GM19324 (cell line): ENCODE measurements around the gene POLR2E.
"Not testable (repeated sequence)": the region's sequence is repeated elsewhere in the genome, so short reads cannot be mapped to it uniquely, and the experiment has no call there.

ENCODE experiments used
- ATAC-seq: cut with Tn5 transposase; IDR thresholded peaks from one replicate; pipeline ENCODE4 v1.9.1; 2021; ENCODE audit warnings: mild to moderate bottlenecking, moderate library complexity; ENCODE audit not compliant: unreplicated experiment, low FRiP score

Gene POLR2E

DNA sequence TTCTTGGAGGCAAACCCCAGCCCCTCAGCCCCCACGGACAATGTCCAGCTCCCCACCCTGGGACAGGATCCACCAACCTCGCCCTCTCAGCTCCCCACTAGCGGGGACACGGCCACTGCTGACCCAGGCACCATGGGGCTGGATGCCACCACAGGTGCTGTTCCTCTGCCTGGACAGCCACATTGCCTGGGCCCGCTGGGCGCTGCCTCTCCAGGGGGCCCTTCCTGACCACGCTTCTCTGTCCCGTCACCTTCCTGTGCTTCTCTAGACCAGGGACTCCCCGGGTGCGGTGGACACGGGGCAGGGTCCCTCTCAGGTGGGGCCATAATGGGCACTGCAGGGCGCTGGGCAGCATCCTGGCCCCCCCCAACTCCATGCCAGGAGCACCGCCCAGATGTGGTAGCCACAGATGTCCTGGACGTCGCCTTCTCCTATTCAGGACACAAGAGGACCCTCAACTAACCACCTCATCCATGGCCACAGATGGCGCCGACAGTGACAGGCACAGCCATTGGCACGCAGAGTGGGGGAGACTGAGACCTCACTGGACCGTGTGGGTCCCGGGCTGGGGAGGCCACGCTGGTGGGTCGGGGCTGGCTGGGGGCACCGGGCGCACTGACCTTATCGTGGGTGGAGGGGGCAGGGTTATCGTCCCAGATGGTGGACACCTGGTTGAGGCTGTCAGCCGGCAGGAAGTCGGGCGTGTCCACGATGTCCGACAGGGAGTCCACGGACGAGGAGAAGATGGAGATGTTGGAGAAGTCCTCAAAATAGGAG lies 32.0 kb upstream of the POLR2E start:
- no peak for ATAC-seq

- ATAC-seq = no peak
These were observed 30.7 kb upstream of the POLR2E start for GRCh38 chr19:1125601-1126467.

DNA sequence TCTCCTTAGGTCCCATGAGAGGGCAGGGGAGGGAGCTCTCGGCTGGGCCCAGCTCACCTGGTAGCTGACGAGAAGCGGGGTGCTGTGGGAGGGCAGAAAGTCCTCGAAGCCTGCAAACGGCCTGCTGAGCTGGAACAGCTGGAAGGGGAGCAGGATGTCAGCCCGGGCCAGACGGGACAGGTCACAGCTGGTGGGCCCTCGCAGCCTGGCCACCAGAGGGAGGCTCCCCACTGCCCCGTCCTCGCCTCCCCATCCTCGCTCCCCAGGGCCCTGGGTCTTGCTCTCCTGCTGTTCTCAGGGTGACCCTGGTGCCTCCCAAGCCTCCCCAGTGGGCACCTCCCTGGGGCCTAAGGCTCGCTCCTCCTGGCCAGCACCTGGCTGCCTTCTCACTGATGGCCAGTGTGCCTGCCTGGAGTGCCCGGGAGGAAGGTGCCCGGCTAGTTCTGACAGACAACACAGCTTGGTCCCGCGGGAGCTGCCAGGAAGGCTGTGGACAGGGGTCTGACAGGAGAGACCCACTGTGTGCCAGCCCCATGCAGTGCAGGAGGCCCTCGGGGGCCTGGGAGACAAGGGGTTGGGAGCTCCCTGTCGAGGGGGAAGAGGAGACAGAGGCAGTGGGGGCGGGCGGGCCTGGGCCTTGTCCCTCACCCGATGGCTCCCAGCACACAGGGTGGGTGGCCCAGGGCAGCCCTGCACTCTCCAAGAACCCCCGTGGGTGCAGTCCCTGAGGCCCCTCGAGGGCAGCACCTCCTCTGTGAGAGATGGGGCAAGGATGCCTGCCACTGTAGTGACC lies 28.9 kb upstream of the POLR2E start:
- ATAC-seq = no peak

- no peak for ATAC-seq
These were observed 28.2 kb upstream of the POLR2E start for GRCh38 chr19:1123381-1123780.

DNA sequence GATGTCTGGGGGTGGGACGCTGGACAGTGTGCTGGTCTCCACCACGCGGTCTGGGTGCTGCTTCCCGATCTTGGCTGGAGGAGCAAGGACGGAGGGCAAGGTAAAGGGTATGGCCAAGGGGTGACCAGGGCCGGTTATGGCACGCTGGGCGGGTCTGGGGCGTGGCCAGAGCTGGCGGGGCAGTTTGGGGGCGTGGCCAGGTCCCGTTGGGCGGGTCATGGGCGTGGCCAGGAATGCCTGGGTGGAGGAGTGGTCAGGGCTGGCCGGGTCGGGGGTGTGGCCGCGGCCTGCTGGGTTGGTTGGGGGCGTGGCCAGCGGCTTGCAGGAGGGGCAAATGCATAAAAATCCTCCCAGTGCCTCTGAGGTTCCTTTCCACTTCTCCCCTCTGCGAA lies 27.8 kb upstream of the POLR2E start:
- ATAC-seq = no peak

- no peak for ATAC-seq
These were observed 27.1 kb upstream of the POLR2E start for GRCh38 chr19:1122021-1122971.

DNA sequence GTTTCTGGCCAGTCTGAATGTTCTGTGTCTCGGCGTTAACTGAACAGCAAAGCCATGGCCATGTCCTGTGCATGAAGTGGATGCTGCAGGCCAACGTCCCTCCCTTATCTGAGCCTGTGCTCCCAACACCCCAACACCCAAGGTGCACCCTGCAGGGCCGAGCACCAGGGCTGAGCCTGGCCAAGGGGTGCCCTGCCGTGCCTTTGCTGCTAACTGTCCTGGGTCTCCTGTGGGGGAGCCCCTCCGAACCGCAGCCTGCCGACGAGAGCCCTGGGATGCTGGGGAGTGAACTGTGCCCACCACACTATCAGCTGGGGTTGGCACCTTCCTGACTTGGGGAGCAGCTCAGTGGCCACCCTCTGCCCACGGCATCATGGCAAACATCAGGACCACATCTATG lies 26.2 kb upstream of the POLR2E start:
- no peak for ATAC-seq

DNA sequence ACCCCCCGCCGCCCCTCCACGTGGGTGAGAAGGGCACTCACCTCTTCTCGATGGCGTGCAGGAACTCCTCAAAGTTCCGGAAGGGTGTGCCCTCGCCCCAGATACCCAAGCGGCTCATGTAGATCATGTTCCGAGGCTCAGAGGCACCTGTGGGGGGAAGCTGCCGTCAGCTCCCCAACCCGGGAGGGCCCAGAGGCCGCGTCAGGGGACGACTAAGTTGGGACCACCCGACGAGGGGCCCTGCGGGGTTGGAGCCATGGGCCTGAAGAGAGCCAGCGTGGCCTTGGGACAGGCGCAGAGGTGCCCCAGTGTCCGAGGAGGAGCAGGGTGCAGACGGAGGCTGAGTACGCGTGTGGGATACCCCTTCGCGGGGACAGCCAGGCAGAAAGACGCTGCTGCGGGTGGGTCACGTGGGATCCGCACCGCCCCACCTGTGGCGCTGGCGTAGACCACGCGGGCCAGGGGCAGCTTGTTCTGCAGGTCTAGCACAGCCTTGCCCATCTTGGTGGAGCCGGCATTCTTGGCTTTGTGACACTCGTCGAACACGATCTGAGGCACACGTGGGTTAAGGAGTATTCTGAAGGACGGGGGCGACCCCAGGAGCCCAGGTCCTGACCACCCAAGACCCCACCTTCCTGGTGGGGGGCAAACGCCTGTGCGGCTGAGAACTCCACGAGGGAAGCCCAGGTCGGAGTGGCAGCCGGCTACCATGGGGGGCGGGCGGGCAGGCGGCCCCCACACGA lies 24.5 kb upstream of the POLR2E start:
- no peak for ATAC-seq

- no peak for ATAC-seq
These were observed 23.8 kb upstream of the POLR2E start for GRCh38 chr19:1118999-1119398.

DNA sequence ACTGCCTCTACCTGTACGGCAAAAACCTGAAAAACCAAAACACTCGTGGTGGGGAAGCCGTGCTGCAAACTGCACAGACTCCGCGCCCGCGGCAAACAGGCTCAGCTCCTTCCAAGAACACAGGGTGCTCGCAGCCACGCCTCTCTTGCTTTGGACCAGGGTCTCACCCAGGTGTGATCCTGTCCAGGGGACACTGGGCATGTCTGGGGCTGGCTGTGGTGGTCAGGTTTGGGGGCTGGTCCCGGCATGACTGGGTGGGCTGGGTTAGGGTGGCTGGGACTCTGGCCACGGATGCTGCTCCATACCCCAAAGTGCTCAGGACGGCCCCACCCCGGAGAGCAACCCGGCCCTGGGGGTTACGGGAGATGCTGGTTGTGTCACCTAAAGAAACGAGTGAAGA lies 22.5 kb upstream of the POLR2E start:
- ATAC-seq = no peak

DNA sequence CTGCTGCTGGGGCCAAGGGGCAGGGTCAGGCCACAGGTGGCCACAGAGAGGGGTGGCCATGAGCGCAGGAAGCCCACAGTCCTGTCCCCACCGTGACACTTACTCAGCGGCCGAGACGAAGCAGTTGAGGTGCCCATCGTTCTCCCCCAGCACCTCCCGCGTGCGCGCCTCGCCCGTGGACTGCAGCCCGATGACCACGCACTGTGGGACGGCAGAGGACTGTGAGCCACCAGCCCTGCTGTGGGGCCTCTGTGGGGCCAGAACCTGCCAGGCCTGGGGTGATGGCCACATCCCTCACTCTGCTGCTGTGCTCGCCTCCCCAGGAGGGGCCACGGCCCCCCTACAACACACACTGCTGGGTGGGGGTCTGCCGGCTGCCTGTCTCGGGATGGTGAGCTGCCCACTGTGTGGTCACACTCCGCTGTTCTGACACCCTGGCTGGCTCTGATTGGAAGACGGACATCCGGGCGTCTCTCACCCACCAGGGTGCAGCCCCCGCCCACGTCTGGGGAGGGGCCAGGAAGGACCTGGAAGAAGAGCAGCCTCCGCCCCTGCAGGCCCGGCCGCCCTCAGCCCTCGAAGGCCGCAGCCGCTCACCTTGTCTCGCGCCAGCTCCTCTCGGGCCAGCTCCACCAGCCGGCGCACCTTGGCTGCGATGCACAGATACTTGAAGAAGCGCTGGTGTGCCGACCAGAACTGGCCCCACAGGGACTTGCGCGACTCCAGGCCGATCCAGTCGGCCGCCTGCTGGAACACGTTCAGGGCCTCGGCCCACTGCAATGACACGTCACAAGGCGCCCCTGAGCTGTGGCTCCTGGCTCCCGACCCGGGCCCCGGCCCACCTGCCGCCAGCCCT lies 21.8 kb upstream of the POLR2E start:
- no peak for ATAC-seq

- no peak for ATAC-seq
These were observed 20.7 kb upstream of the POLR2E start for GRCh38 chr19:1115646-1116420.

DNA sequence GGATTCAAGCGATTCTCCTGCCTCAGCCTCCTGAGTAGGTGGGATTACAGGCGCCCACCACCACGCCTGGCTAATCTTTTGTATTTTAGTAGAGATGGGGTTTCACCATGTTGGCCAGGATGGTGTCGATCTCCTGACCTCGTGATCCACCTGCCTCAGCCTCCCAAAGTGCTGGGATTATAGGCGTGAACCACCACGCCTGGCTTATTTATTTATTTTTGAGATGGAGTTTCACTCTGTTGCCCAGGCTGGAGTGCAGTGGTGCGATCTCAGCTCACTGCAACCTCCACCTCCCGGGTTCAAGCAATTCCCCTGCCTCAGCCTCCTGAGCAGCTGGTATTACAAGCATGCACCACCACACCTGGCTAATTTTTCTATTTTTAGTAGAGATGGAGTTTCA lies 19.6 kb upstream of the POLR2E start:
- not testable (repeated sequence) for ATAC-seq

- no peak for ATAC-seq
These were observed 18.9 kb upstream of the POLR2E start for GRCh38 chr19:1113986-1114483.

DNA sequence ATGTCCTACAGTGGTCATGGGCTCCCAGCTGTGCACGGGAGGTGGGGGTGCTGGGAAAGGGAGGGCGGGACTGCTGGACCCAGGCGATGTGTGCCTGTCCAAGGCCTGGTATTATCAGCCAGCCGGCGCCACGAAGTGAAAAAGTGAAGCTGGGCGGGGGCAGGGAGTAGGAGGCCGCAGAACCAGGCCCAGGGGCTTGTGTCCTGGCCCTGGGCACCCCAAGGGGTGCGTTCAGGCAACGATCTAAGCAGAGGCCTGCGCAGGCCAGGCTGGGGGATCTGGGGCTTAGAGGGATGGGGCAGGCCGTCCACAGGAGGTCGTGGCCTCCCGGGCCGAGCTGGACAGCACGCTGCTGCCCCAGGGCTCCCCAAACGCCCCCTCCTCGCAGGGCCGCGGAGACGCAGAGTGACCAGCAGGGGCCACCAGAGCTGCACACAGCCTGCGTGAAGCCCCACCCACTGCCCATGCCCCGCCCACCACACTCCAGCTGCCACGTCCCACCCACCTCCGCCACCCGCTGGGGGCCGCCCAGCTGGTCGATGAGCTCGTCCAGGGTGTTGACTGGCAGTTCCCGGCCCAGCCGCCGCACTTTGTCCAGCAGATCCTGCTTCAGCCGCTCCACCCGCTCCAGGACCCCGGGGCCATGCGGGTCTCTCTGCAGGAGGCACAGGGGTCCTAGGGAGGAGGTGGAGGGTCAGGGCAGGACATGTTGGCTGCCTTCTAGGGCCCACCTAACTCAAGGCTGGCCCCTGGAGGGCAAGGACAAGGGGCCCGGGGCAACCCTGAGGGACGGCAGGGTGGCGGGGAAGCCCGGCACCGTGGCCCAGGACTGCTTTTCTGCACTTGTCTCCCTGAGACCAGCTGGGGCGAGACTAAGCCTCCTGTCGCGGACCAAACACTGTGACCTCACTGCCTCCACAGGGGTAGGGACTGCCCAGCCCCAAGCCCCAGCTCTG lies 18.1 kb upstream of the POLR2E start:
- ATAC-seq = no peak

DNA sequence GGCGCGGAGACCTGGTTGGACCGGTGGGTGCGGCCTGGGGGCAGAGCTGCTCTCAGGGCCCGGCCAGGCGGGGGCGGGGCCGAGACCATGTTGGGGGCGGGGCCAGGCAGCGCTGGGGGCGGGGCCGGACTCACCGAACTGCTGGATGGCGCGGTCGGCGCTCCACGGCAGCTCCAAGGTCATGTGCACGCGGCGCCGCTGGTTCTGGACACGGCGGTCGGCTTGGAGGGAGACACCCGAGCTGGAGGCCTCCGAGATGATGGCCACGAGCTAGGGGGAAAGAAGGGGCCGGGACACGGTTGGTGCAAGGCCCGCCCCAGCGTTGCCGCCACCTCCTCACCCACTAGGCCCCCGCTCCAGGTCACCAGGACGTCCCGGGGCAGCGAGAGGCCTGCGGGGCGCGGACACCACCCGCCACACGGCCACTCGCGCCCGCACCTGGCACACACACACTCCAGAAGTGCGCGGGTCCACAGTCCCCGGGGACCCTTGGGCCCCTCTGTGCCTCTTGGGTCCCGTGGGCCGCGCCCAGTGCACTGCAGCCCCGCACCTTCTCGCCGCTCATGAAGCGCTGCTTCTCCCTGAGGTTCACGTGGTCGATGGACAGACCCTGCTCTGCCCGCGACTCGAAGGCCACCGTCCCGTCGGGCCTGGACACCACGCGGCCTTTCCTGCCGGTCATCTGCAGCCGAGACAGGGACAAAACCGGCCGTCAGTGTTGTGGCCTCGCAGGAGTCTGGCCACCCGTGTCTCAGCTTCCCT lies 17.3 kb upstream of the POLR2E start:
- ATAC-seq = no peak
